ENCODE data around the gene LRP5.
A peak's percentile ranks its signal among the peaks of the same experiment; 100 is the strongest.
"Not testable (repeated sequence)": the region's sequence is repeated elsewhere in the genome, so short reads cannot be mapped to it uniquely, and the experiment has no call there.

The LRP5 gene

DNA sequence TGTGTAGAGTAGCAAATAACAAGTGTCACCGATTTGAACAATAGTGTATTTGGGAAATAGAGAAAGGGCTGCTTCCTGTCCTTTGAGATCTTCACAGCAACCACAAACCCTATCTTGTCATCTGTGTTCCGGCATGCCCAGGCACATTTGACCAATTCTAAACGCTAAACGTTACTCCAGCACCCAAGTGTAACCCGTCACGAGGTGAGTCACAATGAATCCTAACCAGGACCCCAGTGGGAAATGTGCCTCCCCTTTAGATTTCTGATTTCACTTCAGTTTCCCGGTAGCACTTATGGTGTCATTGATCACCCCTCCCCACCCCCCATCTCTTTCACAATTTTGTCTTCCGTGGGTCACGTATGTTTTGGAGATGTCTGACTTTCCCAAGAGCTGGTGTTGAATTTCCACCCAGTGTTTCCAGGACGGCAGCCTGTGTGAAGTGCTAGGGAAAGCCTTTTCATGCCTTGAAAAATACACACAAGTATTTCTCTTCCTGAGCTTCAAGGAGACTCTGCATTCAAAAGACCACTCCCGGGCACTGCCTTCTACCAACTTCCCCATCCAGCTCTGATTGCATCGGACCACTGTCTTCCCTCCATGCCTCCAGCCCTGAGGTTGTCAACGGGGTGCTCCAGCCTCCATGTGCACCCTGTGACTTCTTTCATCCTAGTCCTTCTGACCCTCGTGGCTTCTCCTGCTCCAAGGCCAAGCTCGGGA lies 30.1 kb upstream of the LRP5 start:
- peak; percentile 41 for DNase-seq (ENCODE audit: low read depth)

DNA sequence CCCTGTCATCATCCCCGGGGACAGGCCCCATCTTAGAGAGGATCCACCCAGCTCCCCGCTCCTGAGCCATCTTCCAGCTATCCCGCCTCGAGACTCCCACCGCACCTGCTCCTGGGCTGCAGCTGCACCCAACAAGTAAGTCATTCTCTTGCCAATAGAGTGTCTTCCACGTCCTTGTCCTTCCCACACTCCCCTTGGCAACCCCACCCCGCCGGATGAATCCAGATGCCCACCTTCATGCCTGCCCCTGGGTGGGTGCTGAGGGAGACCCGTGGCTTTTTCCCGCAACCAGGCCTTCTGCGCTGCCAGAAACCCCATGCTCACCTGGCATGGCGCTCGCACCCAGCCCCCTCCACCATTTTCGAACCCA lies 29.5 kb upstream of the LRP5 start:
- no peak for DNase-seq (ENCODE audit: low read depth)

DNA sequence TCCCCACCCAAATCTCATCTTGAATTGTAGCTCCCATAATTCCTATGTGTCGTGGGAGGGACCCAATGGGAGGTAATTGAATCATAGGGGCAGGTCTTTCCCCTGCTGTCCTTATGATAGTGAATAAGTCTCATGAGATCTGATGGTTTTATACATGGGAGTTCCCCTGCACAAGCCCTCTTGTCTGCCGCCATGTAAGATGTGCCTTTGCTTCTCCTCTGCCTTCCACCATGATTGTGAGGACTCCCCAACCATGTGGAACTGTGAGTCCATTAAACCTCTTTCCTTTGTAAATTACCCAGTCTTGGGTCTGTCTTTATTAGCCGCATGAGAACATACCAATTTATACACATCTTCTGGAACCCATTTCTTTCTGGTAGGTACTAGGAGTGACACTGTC lies 27.8 kb upstream of the LRP5 start:
- DNase-seq (ENCODE audit: low read depth), result not testable (repeated sequence)

DNA sequence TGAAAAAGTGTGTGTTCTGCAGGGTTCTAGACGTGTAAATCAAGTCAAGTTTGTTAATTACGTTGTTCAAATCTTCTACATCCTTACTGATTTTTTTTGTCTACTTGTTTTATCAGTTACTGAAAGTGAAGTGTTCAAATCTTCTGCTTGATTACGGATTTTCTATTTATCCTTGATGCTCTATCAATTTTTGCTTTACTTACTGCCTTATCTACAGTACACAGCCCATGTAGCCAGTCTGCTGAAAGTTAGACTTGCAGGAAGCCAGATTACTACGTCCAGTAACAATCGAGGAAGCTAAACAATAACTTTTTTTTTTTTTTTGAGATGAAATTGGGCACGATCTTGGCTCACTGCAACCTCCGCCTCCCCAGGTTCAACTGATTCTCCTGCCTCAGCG lies 25.0 kb upstream of the LRP5 start:
- no peak for DNase-seq (ENCODE audit: low read depth)

DNA sequence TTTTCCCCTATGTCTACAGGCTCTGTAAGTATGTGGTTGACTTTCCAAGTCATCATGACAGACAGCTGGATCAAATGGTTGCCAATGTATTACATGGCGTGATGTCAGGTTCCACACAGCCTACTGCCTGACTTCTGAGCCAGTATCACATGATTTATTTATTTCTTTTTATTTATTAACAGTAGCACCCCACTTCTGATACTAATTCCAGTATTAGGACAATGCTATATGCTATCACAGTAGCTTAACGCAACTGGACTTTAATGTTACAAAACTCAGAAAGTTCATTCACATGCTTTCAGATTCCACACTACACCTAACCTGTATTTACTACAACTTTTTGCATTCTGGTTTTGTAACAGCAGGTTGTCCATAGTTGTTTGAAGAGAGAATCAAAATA lies 22.9 kb upstream of the LRP5 start:
- DNase-seq (ENCODE audit: low read depth), result no peak

DNA sequence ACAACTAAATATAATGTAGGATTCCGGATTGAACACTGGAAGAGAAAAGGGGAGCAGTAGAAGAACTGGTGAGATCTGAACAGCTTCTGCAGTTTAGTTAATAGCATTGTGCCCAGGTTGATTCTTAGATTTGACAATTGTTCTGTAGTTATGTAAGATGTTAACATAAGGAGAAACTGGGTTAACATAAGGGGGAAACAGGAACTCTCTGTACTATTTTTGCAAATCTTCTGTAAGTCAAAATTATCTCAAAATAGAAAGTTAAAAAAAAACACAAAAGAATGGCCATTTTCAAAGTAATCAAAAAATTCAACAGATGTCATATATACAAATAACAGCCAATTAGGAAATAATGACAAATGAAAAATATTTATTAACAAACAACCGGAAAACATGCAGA lies 18.7 kb upstream of the LRP5 start:
- no peak for DNase-seq (ENCODE audit: low read depth)

DNA sequence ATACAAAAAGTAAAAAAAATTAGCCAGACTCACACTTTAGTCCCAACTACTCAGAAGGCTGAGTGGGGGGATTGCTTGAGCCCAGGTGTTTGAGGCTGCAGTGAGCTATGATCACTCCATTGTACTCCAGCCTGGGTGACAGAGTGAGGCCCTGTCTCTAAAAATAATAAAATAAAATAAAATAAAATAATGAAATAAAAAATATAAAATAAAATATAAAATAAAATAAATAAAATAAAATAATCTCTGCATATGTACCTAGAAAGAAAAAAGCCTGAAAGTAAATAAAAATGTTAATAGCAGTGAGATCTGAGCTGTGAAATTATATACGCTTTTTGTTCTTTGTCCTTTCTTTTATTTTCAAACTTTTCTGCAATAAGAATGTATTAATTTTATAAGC lies 17.1 kb upstream of the LRP5 start:
- no peak for DNase-seq (ENCODE audit: low read depth)

DNA sequence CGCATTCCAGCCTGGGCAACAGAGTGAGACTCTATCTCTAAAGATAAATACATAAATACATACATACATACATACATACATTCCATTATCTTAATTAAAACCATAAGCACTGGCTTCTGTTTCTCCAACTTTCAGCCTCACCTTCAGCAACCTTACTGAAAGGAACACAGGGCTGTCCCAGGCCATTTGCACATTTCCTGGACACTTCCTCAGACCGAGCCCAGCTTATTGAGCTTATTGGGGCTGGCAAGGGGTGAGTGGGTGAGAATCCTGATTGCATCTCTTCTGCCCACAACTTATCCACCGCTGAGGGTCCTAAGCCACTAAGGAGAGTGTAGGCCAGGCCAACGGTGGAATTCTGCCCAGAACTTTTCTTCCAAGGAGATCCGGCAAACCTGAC lies 16.5 kb upstream of the LRP5 start:
- no peak for DNase-seq (ENCODE audit: low read depth)

DNA sequence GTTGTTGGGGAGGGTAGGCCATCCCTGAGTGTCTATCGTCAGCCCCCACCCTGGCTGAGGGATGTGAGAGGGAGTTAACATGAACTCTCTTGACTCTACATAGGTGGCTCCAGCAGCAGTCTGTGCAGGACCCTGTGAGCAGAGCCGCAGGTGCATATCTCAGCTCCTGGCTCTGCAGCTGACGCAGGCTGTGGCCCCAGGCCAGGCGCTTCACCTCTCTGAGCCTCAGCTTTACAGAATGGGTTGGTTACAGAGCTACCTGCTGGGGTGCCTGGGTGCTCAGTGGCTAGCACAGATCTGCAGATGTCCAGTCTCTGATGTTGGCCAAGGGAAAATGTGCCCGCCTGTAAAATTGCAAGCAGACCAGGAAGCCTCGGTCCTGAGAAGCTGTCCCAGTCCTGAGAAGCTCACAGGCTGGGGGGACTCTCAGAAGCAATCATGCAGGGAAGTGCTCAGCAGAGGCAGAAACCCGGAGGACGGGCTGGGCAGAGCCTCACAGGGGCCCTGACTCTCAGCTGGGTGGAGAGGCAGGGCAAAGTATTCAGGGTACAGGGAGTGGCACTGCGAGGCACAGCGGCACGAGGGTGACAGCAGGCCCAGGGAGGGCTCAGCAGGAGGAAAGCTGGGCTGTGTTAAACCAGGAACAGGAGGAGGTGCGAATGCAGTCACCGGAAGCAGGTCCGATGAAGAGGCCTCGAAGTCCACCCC lies 15.9 kb upstream of the LRP5 start:
- no peak for DNase-seq (ENCODE audit: low read depth)

DNA sequence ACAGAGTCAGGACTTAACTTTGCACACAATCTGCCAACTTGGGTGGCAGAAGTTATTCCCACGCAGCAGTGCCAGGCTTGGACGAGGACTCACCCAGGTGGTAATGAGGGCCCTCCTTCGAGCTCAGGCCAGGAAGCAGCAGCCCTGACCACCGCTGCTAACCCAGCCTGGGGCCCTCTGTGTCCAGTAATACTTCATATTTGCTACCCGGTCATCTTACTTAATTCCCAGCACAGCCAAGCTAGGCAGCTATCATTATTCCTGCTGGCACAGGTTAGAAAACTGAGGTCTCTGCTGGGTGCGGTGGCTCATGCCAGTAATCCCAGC lies 15.4 kb upstream of the LRP5 start:
- DNase-seq (ENCODE audit: low read depth), result no peak

DNA sequence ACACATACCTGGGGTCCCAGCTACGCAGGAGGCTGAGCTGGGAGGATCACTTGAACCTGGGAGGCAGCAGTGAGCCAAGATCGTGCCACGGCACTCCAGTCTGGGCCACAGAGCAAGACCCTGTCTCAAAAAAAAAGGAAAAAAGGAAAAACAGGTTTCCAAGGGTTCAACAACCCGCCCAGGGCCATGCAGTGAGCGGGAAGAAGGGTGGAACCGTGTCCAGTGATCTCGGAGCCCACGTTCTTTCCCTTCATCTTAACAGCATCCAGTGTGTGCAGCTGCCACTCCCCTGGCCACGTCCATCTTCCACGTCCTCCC lies 14.9 kb upstream of the LRP5 start:
- DNase-seq (ENCODE audit: low read depth), result no peak

DNA sequence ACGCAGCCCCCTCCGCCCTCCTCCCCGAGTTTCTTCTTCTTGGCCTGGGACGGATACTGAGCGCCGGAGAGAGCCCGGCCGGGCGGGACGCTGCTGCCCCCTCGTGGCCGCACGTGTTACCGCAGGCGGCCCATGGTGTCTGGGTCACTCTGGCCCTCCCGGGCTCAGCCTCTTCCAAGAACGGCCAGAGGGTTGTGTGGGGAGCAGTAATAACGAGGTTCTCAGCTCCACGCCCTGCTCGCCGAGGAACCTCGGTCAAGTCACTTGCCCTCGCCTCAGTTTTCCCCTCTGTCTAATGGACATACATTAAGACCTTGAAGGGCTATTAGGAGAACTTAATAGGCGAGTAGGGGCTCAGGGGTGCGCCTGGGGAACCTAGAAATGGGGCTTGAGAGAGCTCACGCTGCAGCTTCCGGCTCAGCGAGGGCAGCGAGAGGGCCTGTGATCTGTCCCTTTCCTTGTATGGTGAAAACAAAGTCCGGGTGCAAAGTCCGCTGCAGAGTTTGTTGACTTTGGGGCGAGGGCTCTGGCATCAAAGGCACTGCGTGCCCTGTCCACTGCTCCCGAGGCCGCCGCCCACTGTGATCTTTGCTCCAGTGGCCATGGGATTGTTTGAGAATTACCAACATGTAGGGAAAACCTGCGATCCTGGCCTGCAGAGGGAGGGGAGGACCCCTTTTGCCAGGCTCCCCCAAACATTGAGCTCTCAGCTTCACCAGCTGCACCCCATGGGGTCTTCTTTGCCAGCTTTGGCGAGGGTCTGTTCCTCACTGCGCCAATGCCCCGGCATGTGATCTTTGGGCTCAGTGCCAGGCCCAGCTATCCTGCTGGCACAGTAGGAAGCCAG lies 14.4 kb upstream of the LRP5 start:
- peak; percentile 75 for DNase-seq (ENCODE audit: low read depth)

DNA sequence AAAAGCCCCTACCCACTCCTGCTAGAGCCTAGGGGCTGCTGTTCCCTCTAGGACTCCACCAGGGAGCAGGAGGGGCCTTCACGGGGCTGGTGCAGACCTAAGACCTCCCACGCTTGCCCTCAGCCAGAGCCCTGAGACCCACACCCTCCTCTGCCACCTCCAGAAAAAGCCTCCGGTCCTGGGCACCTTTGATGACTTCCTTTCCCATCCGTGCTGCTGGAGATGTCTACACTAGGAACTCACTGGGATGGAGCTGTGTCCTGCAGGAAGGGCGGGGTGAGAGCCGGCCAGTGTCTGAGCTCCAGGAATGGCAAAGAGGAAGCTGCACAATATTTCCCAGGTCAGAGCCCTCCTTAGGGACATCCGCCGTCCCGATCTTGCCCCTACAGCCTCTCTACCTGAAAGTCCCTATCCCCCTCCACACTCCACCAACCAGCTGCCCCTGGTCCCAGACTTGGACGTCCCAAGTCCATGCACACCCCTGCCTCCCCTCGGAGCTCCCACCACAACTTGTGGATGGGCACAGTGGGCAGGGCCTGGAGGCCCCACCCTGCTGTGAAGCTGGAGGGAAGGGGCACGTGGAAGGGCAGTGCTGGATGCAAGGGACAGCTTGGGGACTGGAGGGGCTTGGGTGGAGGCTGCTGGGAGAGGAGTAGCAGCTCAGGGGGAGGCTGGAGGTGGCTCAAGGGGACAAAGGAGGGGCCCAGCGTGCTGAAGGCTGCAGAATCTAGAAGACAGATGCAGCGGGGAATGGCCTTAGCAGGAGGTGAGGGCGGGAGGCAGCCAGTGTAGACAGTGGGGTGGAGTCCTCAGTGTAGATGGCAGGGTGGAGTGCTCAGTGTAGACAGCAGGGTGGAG lies 13.5 kb upstream of the LRP5 start:
- no peak for DNase-seq (ENCODE audit: low read depth)

DNA sequence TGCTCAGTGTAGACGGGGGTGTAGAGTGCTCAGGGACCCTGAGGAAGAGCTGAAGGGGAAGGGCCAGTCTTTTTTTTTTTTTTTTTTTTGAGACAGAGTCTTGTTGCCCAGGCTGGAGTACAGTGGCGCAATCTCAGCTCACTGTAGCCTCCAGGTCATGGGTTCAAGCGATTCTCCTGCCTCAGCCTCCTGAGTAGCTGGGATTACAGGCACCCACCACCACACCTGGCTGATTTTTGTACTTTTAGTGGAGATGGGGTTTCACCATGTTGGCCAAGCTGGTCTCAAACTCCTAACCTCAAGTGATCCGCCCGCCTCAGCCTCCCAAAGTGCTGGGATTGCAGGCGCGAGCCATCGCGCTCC lies 12.9 kb upstream of the LRP5 start:
- not testable (repeated sequence) for DNase-seq (ENCODE audit: low read depth)

DNA sequence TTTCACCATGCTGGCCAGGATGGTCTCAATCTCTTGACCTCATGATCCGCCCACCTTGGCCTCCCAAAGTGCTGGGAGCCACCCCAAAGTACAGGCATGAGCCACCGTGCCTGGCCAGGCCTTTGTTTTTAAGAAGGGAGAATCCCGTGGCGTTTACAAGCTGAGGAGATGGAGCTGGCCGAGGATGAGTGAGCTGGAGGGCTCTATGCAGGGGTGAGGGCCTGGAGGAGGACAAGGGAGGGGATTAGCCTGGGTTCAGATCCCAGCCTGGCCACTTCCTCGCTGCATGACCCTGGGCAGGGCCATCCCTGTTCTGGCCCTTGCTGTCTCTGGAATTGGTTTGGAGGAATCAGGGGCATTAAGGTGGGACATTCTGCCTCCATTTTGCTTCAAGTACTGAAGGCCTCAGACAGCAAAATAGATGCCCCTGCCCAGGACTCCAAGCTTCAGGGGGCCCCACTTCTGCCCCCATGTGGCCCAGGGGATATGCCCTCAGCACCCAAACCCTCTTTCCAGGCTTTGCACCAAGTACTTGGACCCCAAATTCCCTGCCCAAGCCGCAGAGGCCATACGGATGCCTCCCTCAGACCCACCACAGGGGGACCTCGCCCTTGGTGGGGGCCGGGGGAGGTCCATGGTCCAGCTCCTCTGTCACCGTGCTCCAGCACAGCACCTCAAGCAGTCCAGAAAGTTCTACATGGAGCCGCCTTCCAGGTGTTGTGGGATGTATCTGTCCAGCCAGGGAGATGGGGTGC lies 12.1 kb upstream of the LRP5 start:
- no peak for DNase-seq (ENCODE audit: low read depth)

DNA sequence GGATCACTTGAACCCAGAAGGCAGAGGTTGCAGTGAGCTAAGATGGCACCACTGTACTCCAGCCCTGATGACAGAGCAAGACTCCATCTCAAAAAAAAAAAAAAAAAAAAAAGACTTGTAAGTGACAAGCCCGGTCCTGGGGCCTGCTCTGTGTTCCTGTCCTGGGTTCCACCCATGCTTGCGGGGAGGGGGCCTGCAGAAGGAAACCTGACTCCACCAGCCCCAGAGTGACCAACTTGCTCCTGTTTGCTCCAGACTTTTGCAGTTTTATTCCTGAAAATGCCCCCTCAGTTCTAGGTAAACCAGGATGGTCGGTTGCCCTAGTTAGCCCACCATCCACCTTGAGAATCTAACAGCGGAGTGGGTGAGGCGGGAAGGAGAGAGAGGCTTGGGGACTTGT lies 10.1 kb upstream of the LRP5 start:
- no peak for DNase-seq (ENCODE audit: low read depth)

DNA sequence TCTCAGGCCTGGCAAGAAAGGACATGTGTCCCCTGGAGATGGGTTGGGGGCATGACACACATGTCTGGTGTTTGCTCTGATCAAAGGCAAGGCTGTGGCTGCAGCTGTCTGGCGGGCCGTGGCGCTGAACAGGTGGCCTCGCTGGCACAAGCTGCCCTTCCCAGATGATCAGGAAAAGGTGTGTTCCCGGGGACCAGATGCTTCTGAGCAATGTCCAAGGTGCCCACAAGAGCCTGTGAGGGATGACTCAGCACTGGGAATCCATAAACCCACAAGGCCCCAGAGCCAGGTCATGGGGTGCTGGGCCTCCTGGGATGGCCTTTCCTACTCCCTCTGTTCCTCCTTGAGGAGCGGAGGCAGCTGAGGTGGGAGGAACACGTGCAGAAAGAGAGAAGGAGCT lies 9.7 kb upstream of the LRP5 start:
- DNase-seq (ENCODE audit: low read depth), result no peak

DNA sequence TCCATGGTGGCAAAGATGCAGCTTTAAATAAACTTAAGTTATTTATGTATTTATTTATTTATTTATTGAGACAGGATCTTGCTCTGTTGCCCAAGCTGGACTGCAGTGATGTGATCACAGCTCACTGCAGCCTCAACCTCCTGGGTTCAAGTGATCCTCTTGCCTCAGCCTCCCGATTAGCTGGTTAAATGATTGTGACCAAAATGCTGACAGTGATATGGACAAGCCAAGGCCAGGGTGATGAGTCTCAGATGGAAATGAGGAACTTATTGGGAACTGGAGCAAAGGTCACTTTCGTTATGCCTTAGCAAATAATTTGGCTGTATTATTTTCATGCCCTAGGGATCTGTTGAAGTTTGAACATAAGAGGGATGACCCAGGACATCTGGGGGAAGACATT lies 9.3 kb upstream of the LRP5 start:
- DNase-seq (ENCODE audit: low read depth), result no peak

DNA sequence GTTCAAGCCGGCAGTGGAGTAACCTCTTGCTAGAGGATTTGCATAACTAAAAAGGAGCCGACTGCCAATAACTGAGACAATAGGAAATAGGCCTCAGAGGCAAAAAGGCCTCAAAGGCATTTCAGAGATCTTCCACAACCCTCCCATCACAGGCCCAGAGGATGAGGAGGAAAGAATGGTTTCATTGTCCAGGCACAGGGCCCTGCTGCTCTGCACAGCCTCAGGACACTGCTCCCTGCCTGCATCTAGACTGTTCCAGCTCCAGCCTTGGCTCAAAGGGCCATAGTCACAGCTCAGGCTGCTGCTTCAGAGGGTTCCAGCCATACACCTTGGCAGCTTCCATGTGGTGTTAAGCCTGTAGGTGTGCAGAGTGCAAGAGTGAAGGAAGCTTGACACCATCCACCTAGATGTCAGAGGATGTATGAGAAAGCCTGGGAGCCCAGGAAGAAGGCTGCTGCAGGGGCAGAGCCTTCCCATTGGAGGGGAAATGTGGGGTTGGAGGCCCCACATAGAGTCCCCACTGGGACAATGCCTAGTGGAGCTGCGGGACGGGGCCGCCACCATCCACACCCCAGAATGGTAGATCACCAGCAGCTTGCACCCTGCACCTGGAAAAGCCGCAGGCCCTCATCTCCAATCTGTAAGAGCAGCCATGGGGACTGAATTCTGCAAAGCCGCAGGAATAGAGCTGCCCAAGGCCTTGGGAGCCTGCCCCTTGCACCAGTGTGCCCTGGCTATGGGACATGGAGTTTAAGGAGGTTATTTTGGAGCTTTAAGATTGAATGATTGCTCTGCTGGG lies 8.2 kb upstream of the LRP5 start:
- no peak for DNase-seq (ENCODE audit: low read depth)

DNA sequence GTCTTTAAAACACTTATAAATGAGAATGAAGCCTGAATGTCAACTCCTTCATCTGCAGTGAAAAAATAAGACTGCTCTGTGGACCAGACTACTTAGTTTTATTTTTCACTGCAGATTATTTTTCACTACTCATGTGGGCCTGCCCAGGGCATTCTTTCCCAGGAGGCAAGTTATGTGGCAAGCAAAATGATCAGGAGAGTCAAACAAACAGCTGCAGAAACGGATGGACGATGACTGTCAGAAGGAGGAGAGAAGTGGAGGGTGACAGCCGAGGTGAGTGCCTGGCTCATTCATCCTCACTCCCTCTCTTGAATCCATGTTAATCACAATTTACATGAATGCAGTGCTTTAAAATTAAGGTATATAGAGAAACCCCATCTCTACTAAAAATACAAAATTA lies 5.8 kb upstream of the LRP5 start:
- no peak for DNase-seq (ENCODE audit: low read depth)

DNA sequence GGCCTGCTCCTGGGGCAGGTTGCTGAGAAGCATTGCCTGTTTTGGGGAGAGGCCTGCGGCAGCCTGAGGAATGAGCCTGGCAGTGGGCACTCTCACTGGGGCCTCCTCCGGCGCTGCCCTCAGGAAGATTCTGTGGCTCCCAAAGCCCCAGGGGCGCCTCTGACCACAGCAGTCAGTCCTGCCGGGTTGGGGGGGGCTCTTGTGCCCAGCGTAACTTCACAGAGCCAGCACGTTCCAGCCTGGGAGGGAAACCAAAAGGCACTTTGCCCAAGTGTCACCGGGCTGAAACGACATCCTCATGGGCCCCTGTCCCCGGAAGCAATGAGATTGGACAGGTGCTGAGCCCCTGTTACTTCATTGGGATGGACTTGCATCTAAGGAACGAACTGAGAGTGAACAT lies 4.3 kb upstream of the LRP5 start:
- DNase-seq (ENCODE audit: low read depth), result no peak
